ENCODE data around the gene ITK.
"Not testable (repeated sequence)": the region's sequence is repeated elsewhere in the genome, so short reads cannot be mapped to it uniquely, and the experiment has no call there.

ITK gene

GRCh38 chr5:157168286-157168685 is 12.4 kb upstream of the ITK start:
- DNase-seq (ENCODE audit: low read depth) = no peak

- DNase-seq (ENCODE audit: low read depth) = peak; percentile 45
Measured at GRCh38 chr5:157172403-157172802, 8.2 kb upstream of the ITK start.

- no peak for DNase-seq (ENCODE audit: low read depth)
Measured at GRCh38 chr5:157175071-157175612, 5.5 kb upstream of the ITK start.

- no peak for DNase-seq (ENCODE audit: low read depth)
Measured at GRCh38 chr5:157177953-157178352, 2.7 kb upstream of the ITK start.

- DNase-seq (ENCODE audit: low read depth) = no peak
Measured at GRCh38 chr5:157178966-157179365, 1.7 kb upstream of the ITK start.

GRCh38 chr5:157182143-157182757 is 1.6 kb downstream of the ITK start:
- DNase-seq (ENCODE audit: low read depth) = no peak

GRCh38 chr5:157184117-157184670 is 3.6 kb downstream of the ITK start:
- no peak for DNase-seq (ENCODE audit: low read depth)

- DNase-seq (ENCODE audit: low read depth) = not testable (repeated sequence)
Measured at GRCh38 chr5:157185122-157185521, 4.5 kb downstream of the ITK start.

- no peak for DNase-seq (ENCODE audit: low read depth)
Measured at GRCh38 chr5:157186309-157187045, 5.8 kb downstream of the ITK start.

- DNase-seq (ENCODE audit: low read depth) = no peak
Measured at GRCh38 chr5:157187046-157187754, 6.6 kb downstream of the ITK start.

- DNase-seq (ENCODE audit: low read depth) = no peak
Measured at GRCh38 chr5:157188270-157188669, 7.6 kb downstream of the ITK start.

- DNase-seq (ENCODE audit: low read depth) = no peak
Measured at GRCh38 chr5:157189223-157189622, 8.6 kb downstream of the ITK start.

- no peak for DNase-seq (ENCODE audit: low read depth)
Measured at GRCh38 chr5:157193699-157194424, 13.2 kb downstream of the ITK start.

- DNase-seq (ENCODE audit: low read depth) = no peak
Measured at GRCh38 chr5:157196045-157196444, 15.4 kb downstream of the ITK start.

GRCh38 chr5:157197086-157197485 is 16.4 kb downstream of the ITK start:
- DNase-seq (ENCODE audit: low read depth) = no peak

GRCh38 chr5:157198277-157198986 is 17.8 kb downstream of the ITK start:
- DNase-seq (ENCODE audit: low read depth) = no peak

GRCh38 chr5:157201857-157202256 is 21.2 kb downstream of the ITK start:
- no peak for DNase-seq (ENCODE audit: low read depth)

GRCh38 chr5:157203417-157203816 is 22.8 kb downstream of the ITK start:
- no peak for DNase-seq (ENCODE audit: low read depth)

GRCh38 chr5:157204765-157205164 is 24.1 kb downstream of the ITK start:
- DNase-seq (ENCODE audit: low read depth) = no peak

GRCh38 chr5:157205708-157206107 is 25.1 kb downstream of the ITK start:
- DNase-seq (ENCODE audit: low read depth) = no peak

GRCh38 chr5:157210652-157211051 is 30.0 kb downstream of the ITK start:
- not testable (repeated sequence) for DNase-seq (ENCODE audit: low read depth)
